GM12878 (cell line): ENCODE results near the gene CRBN. TPM values are rescaled to one million over a fixed set of nuclear protein-coding genes. Genes with fewer than 3 reads are reported as not detected.

Source experiments
- BCL11A ChIP-seq: IDR thresholded peaks from 2 replicates; pipeline ENCODE4 v1.6.1; 2011; ENCODE audit warnings: low read depth, low read length
- BCL3 ChIP-seq: IDR thresholded peaks from 2 replicates; pipeline ENCODE4 v1.6.1; 2011; ENCODE audit warnings: borderline replicate concordance, low read depth, mild to moderate bottlenecking, moderate library complexity, low read length; ENCODE audit not compliant: insufficient read depth, poor library complexity, severe bottlenecking
- BRCA1 ChIP-seq: IDR thresholded peaks from 2 replicates; pipeline ENCODE4 v1.6.1; 2011; ENCODE audit warnings: low read depth, low read length, improper control_type of control experiment
- CBFB ChIP-seq: IDR thresholded peaks from 2 replicates; pipeline ENCODE4 v1.6.1; 2016; ENCODE audit warnings: antibody characterized with exemption, low read depth
- CEBPB ChIP-seq, 2 experiments: fragments of 150-350 bp in 1 of 2; IDR thresholded peaks; 2 replicates each; pipeline ENCODE4 v1.6.1; 2012 to 2014; ENCODE audit warnings: low read depth in 2 of 2, low read length in 2 of 2, borderline replicate concordance in 1 of 2, inconsistent platforms in 1 of 2
- E2F8 ChIP-seq: fragments of 450-650 bp; IDR thresholded peaks from 2 replicates; pipeline ENCODE4 v1.6.1; 2018; ENCODE audit warnings: mild to moderate bottlenecking, low read depth, moderate library complexity; ENCODE audit not compliant: partially characterized antibody
- JUNB ChIP-seq: IDR thresholded peaks from 2 replicates; pipeline ENCODE4 v1.6.1; 2016; ENCODE audit warnings: antibody characterized with exemption, mild to moderate bottlenecking
- NRF1 ChIP-seq: conservative IDR thresholded peaks from 2 replicates; pipeline ENCODE4 v1.6.1; 2011; ENCODE audit warnings: mild to moderate bottlenecking, low read depth, low read length, improper control_type of control experiment
- PKNOX1 ChIP-seq: fragments of 450-650 bp; IDR thresholded peaks from 2 replicates; pipeline ENCODE4 v1.6.1; 2016; ENCODE audit warnings: mild to moderate bottlenecking
- RAD51 ChIP-seq: fragments of 450-650 bp; IDR thresholded peaks from 2 replicates; pipeline ENCODE4 v1.6.1; 2016; ENCODE audit warnings: moderate library complexity, mild to moderate bottlenecking, inconsistent platforms
- RELA ChIP-seq: fragments of 450-650 bp; IDR thresholded peaks from 2 replicates; pipeline ENCODE4 v1.8.0; 2014; ENCODE audit warnings: borderline replicate concordance; ENCODE audit not compliant: partially characterized antibody
- SKIL ChIP-seq: fragments of 450-650 bp; IDR thresholded peaks from 2 replicates; pipeline ENCODE4 v1.6.1; 2017; ENCODE audit warnings: mild to moderate bottlenecking, low read depth, inconsistent platforms; ENCODE audit not compliant: poor library complexity, severe bottlenecking
- SMARCA5 ChIP-seq: fragments of 450-650 bp; IDR thresholded peaks from 2 replicates; pipeline ENCODE4 v1.6.1; 2017; ENCODE audit warnings: mild to moderate bottlenecking
- ZNF687 ChIP-seq: fragments of 450-650 bp; IDR thresholded peaks from 2 replicates; pipeline ENCODE4 v1.6.1; 2017; ENCODE audit warnings: mild to moderate bottlenecking, moderate library complexity
- ZZZ3 ChIP-seq: IDR thresholded peaks from 2 replicates; pipeline ENCODE4 v1.6.1; 2011; ENCODE audit warnings: low read depth; ENCODE audit not compliant: control insufficient read depth, insufficient read length
- polyA plus RNA-seq, 11 experiments: library from polyadenylated mRNA; depleted of rRNA in 4 of 11; unstranded in 6 of 11; stranded (reverse) in 5 of 11; fragments of >200 nt; fragmentation: Nextera tagmentation in 4 of 11; fragmentation: Illumina TruSeq in 1 of 11; extraction: Ambion mirVana in 4 of 11; extraction: Trizol in 1 of 11; gene quantifications; 1 replicate in 1 of 11; 2 replicates in 10 of 11; pipeline versions ENCODE4 v1.2.1 to v1.2.3, GENCODE V29; 2011 to 2016; ENCODE audit warnings: inconsistent platforms in 2 of 11, missing spikeins in 2 of 11, low read depth in 1 of 11
- total RNA-seq, 4 experiments: library from RNA; depleted of rRNA in 3 of 4; stranded (reverse); fragments of >200 nt in 3 of 4; fragmentation: Illumina TruSeq in 1 of 4; extraction: Trizol in 1 of 4; gene quantifications; 2 replicates each; pipeline versions ENCODE4 v1.2.1 to v1.2.3, GENCODE V29; 2013 to 2021

The CRBN gene
- total and polyA plus RNA-seq, 10 of the 15 experiments (the other 5 are each of a cell fraction or from before 2014, with no cell fraction given): 21.7 to 115 (median 35.8) TPM

GRCh38 chr3:3126477-3127431 is 52.7 kb downstream of the CRBN start, which contains the start of gene TRNT1 (continued):
- TF ChIP-seq NRF1 (no peak), RAD51 (no peak), CBFB (peak; percentile 39; the same call in 1 of the 2 replicates), RELA (no peak), SMARCA5 (0 out of 2 replicates have a peak, but pooled peaks have one; percentile 17), ZZZ3 (no peak), BCL3 (no peak), PKNOX1 (no peak), JUNB (no peak), BRCA1 (no peak), ZNF687 (peak; percentile 59), SKIL (no peak), CEBPB (IDR thresholded peaks at IDR 0.05; ENCODE audit: borderline replicate concordance in 1 of 2, low read depth in 2 of 2, low read length in 2 of 2) (no peak), BCL11A (no peak), E2F8 (no peak)
